K562 (cell line): Measurements from ENCODE around the gene CUL9. TPM values are rescaled to one million over a fixed set of nuclear protein-coding genes. Genes with fewer than 3 reads are reported as not detected.

ENCODE experiments used
- HDGF ChIP-seq: fragments of 450-650 bp; IDR thresholded peaks from 2 replicates; pipeline ENCODE4 v1.6.1; 2016
- NCOR1 ChIP-seq: fragments of 450-650 bp; IDR thresholded peaks from 2 replicates; pipeline ENCODE4 v1.6.1; 2016; ENCODE audit warnings: mild to moderate bottlenecking, moderate library complexity
- NR2C2 ChIP-seq, 2 experiments: fragments of 200-800 bp in 1 of 2; sonication (Bioruptor generic) in 1 of 2; sonication (generic) in 1 of 2; formaldehyde crosslinking in 1 of 2; IDR thresholded peaks; 2 replicates each; pipeline versions ENCODE4 v1.6.1 to v1.8.0; 2016 to 2022; ENCODE audit warnings: mild to moderate bottlenecking in 1 of 2, missing compliant biosample characterization in 1 of 2, missing genetic modification characterization in 1 of 2, missing genetic modification reagents in 1 of 2
- SMAD3 ChIP-seq: fragments of 450-650 bp; formaldehyde crosslinking; conservative IDR thresholded peaks from 2 replicates; pipeline ENCODE4 v1.4.0; 2020; ENCODE audit warnings: mild to moderate bottlenecking
- SMARCE1 ChIP-seq: fragments of 450-650 bp; IDR thresholded peaks from 2 replicates; pipeline ENCODE4 v1.7.1; 2016; ENCODE audit warnings: mild to moderate bottlenecking
- SOX6 ChIP-seq: fragments of 450-650 bp; IDR thresholded peaks from 2 replicates; pipeline ENCODE4 v1.6.1; 2014; ENCODE audit warnings: mild to moderate bottlenecking
- TAL1 ChIP-seq: fragments of 450-650 bp; IDR thresholded peaks from 2 replicates; pipeline ENCODE4 v1.6.1; 2016; ENCODE audit warnings: mild to moderate bottlenecking
- TCF3 ChIP-seq: sonication (generic); formaldehyde crosslinking; IDR thresholded peaks from 2 replicates; pipeline ENCODE4 v1.4.0; 2020; ENCODE audit warnings: mild to moderate bottlenecking, missing genetic modification reagents
- THRAP3 ChIP-seq: fragments of 450-650 bp; IDR thresholded peaks from 2 replicates; pipeline ENCODE4 v1.6.1; 2016; ENCODE audit warnings: mild to moderate bottlenecking, inconsistent platforms, borderline replicate concordance
- TRIM24 ChIP-seq, 2 experiments: fragments of 450-650 bp; IDR thresholded peaks; 2 replicates each; pipeline ENCODE4 v1.6.1; 2016
- ZNF561 ChIP-seq: fragments of 450-650 bp; formaldehyde crosslinking; conservative IDR thresholded peaks from 2 replicates; pipeline ENCODE4 v1.4.0; 2020; ENCODE audit warnings: mild to moderate bottlenecking, moderate library complexity
- polyA plus RNA-seq, 8 experiments: library from polyadenylated mRNA; depleted of rRNA in 4 of 8; stranded (reverse) in 5 of 8; unstranded in 3 of 8; fragments of >200 nt; fragmentation: Nextera tagmentation in 2 of 8; fragmentation: Illumina TruSeq in 1 of 8; extraction: Ambion mirVana in 2 of 8; extraction: Trizol in 1 of 8; gene quantifications; 2 replicates each; pipeline versions ENCODE4 v1.2.1 to v1.2.3, GENCODE V29; 2011 to 2014; ENCODE audit warnings: inconsistent platforms in 1 of 8, missing spikeins in 1 of 8
- total RNA-seq, 7 experiments: library from RNA; depleted of rRNA in 6 of 7; stranded (reverse); fragments of >200 nt in 6 of 7; fragmentation: Illumina TruSeq in 2 of 7; extraction: Trizol in 2 of 7; gene quantifications; 2 replicates each; pipeline versions ENCODE4 v1.2.1 to v1.2.3, GENCODE V29; 2011 to 2021; ENCODE audit warnings: low replicate concordance in 1 of 7
- TF ChIP-seq, protein P1 (sequence below): fragments of 450-650 bp; IDR thresholded peaks from 2 replicates; pipeline ENCODE4 v1.6.1; 2016; ENCODE audit warnings: antibody characterized with exemption
- TF ChIP-seq, protein P2 (sequence below), 2 experiments: IDR thresholded peaks in 1 of 2; conservative IDR thresholded peaks in 1 of 2; 2 replicates each; pipeline ENCODE4 v1.6.1; 2016; ENCODE audit warnings: low read depth in 2 of 2, mild to moderate bottlenecking in 1 of 2, missing compliant biosample characterization in 1 of 2, missing genetic modification characterization in 1 of 2, moderate library complexity in 1 of 2
- TF ChIP-seq, protein P3 (sequence below), 2 experiments: fragments of 450-650 bp; IDR thresholded peaks; 2 replicates each; pipeline ENCODE4 v1.6.1; 2016
- TF ChIP-seq, protein P4 (sequence below): fragments of 450-650 bp; IDR thresholded peaks from 2 replicates; pipeline ENCODE4 v1.6.1; 2016; ENCODE audit warnings: low read depth

CUL9 gene
- total and polyA plus RNA-seq, 9 of the 15 experiments (the other 6 are each of a cell fraction or from before 2014, with no cell fraction given): 0.50 to 20.7 (median 6.6) TPM

DNA sequence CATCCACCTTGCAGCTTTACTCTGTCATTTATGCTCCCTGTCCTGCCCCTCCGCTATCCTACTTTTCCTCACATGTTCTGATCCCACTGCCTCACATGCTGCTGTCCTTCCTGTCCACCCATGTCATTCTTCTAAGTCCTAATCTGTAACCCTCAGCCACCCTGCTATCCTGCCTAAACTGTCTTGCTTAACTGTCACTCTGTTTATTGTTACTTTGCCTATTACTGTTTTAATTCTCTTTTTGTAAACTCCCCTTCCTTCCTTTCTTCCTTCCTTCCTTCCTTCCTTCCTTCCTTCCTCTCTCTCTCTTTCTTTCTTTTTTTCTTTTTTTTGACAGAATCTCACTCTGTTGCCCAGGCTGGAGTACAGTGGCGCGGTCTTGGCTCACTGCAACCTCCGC is 1.4 kb downstream of the CUL9 start (continued):
- TF ChIP-seq, protein P1, sequence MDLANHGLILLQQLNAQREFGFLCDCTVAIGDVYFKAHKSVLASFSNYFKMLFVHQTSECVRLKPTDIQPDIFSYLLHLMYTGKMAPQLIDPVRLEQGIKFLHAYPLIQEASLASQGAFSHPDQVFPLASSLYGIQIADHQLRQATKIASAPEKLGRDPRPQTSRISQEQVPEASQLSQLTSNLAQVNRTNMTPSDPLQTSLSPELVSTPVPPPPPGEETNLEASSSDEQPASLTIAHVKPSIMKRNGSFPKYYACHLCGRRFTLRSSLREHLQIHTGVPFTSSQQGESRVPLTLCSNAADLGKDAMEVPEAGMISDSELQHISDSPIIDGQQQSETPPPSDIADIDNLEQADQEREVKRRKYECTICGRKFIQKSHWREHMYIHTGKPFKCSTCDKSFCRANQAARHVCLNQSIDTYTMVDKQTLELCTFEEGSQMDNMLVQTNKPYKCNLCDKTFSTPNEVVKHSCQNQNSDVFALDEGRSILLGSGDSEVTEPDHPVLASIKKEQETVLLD: peak; percentile 60; the same call in 1 of the 2 replicates
- TF ChIP-seq SOX6 (0 out of 2 replicates have a peak, but pooled peaks have one; percentile 16), TCF3 (CRISPR knock-in tag) (peak; percentile 69), TAL1 (peak; percentile 56), TRIM24 (IDR thresholded peaks at IDR 0.05) (peak in 1 of 2 experiments; percentile 42; a peak in 1 of 4 replicates), NCOR1 (peak; percentile 16; the same call in 1 of the 2 replicates), HDGF (peak; percentile 81; the same call in 1 of the 2 replicates), SMAD3 (no peak), NR2C2 (CRISPR knock-in tag; IDR thresholded peaks at IDR 0.05) (no peak), NR2C2 (tag; IDR thresholded peaks at IDR 0.05) (no peak), SMARCE1 (peak; percentile 57; the same call in 1 of the 2 replicates), ZNF561 (CRISPR knock-in tag) (no peak), THRAP3 (peak; percentile 66)
- TF ChIP-seq, protein P2, sequence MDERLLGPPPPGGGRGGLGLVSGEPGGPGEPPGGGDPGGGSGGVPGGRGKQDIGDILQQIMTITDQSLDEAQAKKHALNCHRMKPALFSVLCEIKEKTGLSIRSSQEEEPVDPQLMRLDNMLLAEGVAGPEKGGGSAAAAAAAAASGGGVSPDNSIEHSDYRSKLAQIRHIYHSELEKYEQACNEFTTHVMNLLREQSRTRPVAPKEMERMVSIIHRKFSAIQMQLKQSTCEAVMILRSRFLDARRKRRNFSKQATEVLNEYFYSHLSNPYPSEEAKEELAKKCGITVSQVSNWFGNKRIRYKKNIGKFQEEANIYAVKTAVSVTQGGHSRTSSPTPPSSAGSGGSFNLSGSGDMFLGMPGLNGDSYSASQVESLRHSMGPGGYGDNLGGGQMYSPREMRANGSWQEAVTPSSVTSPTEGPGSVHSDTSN (CRISPR knock-in tag; IDR thresholded peaks at IDR 0.05; ENCODE audit: low read depth): no peak
- TF ChIP-seq, protein P2 (tag; conservative IDR thresholded peaks at IDR 0.05; ENCODE audit: low read depth): peak; percentile 21; the same call in 1 of the 2 replicates
- TF ChIP-seq, protein P3, sequence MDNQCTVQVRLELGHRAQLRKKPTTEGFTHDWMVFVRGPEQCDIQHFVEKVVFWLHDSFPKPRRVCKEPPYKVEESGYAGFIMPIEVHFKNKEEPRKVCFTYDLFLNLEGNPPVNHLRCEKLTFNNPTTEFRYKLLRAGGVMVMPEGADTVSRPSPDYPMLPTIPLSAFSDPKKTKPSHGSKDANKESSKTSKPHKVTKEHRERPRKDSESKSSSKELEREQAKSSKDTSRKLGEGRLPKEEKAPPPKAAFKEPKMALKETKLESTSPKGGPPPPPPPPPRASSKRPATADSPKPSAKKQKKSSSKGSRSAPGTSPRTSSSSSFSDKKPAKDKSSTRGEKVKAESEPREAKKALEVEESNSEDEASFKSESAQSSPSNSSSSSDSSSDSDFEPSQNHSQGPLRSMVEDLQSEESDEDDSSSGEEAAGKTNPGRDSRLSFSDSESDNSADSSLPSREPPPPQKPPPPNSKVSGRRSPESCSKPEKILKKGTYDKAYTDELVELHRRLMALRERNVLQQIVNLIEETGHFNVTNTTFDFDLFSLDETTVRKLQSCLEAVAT (IDR thresholded peaks at IDR 0.05): peak; percentile 78 to 86; a peak in 3 of 4 replicates
- TF ChIP-seq, protein P4, sequence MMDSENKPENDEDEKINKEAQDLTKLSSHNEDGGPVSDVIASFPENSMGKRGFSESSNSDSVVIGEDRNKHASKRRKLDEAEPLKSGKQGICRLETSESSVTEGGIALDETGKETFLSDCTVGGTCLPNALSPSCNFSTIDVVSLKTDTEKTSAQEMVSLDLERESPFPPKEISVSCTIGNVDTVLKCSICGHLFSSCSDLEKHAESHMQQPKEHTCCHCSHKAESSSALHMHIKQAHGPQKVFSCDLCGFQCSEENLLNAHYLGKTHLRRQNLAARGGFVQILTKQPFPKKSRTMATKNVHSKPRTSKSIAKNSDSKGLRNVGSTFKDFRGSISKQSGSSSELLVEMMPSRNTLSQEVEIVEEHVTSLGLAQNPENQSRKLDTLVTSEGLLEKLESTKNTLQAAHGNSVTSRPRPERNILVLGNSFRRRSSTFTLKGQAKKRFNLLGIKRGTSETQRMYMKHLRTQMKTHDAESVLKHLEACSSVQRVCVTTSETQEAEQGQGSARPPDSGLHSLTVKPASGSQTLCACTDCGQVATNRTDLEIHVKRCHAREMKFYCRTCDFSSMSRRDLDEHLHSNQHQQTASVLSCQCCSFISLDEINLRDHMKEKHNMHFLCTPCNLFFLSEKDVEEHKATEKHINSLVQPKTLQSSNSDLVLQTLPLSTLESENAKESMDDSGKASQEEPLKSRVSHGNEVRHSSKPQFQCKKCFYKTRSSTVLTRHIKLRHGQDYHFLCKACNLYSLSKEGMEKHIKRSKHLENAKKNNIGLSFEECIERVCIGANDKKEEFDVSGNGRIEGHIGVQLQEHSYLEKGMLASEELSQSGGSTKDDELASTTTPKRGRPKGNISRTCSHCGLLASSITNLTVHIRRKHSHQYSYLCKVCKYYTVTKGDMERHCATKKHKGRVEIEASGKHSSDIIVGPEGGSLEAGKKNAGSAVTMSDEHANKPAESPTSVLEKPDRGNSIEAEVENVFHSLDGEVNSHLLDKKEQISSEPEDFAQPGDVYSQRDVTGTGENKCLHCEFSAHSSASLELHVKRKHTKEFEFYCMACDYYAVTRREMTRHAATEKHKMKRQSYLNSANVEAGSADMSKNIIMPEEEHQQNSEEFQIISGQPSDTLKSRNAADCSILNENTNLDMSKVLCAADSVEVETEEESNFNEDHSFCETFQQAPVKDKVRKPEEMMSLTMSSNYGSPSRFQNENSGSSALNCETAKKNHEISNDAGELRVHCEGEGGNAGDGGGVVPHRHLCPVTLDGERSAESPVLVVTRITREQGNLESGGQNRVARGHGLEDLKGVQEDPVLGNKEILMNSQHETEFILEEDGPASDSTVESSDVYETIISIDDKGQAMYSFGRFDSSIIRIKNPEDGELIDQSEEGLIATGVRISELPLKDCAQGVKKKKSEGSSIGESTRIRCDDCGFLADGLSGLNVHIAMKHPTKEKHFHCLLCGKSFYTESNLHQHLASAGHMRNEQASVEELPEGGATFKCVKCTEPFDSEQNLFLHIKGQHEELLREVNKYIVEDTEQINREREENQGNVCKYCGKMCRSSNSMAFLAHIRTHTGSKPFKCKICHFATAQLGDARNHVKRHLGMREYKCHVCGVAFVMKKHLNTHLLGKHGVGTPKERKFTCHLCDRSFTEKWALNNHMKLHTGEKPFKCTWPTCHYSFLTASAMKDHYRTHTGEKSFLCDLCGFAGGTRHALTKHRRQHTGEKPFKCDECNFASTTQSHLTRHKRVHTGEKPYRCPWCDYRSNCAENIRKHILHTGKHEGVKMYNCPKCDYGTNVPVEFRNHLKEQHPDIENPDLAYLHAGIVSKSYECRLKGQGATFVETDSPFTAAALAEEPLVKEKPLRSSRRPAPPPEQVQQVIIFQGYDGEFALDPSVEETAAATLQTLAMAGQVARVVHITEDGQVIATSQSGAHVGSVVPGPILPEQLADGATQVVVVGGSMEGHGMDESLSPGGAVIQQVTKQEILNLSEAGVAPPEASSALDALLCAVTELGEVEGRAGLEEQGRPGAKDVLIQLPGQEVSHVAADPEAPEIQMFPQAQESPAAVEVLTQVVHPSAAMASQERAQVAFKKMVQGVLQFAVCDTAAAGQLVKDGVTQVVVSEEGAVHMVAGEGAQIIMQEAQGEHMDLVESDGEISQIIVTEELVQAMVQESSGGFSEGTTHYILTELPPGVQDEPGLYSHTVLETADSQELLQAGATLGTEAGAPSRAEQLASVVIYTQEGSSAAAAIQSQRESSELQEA: peak; percentile 60; the same call in 1 of the 2 replicates
